ENCODE data around the gene GPR32.
"Not testable (repeated sequence)": the region's sequence is repeated elsewhere in the genome, so short reads cannot be mapped to it uniquely, and the experiment has no call there.

The GPR32 gene

DNA sequence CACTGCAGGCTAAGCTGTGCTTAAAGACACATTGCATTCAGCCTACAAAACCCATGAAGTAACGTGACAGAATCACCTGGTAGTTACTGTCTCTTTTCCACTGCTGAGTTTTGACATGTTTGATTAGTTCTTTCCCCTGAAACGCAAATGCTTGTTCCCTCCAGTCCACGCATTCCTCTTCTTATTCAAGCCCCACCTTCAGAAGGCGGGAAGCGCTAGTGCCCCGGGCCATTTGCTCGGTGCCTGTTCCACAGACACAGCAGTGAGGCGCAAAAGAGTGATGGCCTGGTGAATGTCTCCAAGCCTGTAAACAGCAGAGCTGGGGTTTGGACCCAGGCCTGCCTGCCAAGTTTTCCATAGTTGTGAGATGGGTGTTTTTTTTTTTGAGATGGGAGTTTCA lies 30.8 kb downstream of the GPR32 start:
- DNase-seq (ENCODE audit: low read depth), result no peak

DNA sequence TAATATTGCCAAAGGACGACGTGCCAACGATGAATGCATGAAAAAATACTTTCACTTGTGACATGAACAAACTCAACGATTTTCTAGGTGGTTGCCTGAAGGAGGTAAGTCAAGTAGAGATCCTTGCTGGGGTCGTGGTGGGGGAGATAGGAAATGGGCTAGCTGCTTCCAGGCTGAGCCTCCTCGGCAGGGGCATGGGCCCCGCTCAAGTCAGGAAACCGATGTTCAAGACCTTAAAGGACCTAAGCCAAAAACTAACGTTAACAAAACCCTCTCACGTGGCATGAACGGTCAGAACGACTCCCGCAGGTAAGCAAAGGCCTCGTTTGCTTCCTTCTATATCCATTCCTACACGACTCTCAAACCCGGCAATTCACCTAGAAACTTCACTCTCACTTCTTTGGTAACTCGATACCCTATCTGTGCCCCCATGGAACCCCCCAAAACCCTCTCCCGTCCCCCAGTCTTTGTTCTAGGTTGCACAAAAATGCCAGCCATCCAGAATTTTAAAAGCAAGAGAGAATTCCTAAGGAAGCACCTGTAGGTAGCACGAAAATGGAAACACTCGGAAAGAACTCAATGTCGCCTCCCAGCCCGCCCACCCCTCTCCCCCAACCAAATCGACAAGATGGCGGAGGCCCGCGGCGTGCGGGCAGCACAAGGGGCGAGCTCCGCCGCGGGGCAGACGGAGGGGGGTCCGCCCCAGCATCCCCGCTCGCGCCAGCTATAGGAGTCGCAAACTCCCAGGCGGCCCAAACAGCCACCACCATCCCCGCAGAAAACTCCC lies 33.6 kb downstream of the GPR32 start:
- no peak for DNase-seq (ENCODE audit: low read depth)

DNA sequence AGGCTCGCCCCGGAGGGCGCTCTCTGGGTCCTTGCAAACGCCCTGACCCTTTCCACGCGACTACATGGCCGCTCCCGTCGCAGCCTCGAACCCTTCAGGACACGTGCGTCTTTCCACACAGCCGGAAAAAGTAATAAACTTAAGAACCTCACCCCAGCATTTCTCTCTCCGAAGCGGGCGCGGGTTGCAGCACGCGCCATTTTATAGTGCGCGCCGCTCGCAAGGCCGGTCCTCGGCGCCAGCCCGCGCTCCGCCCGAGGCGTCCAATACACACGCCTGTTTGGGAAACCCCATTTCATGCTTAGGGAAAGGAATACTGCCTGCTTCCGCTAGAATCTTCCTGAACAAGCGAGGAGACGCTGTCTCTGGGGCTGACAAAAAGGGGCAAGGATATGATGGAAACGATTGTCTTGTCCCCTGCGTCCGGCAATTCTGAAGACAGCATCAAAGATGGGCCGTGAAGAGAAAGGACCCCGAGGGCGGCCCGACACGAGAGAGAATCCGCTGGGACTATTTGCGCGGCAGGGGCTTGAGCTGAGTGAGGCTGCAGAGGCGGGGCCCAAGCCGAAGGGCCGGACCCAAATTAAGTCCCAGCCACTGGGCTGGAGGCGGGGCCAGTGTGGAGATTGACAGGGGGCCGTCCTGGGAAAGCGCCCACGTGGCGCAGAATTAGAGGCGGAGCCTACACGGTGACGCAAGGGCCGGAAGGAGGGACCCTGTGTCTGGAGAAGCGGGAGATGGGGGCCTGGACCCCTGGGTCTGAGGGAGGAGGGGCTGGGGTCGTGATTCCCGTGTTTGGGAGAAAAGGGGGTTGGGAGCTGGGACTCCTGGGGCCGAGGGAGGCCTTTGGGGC lies 34.4 kb downstream of the GPR32 start:
- DNase-seq (ENCODE audit: low read depth), result peak; percentile 99

DNA sequence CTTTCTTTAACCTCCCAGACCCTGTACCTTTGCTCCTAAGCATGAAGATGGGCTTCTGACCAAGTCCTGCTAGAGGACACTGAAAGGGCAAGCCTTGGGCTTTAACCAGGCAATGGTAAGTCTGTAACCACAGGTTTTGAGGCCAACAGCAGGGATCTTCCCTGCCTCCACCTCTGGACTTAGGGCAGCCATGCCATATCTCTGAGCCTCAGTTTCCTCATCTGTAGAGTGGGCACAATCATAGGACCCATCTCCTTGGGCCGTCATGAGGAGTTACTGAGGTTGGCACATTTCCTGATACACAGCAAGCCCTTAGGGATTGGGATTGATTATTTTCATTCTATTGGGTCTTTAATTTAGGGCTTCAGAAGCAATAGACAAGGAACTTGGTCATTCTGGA lies 38.6 kb downstream of the GPR32 start:
- DNase-seq (ENCODE audit: low read depth), result no peak

DNA sequence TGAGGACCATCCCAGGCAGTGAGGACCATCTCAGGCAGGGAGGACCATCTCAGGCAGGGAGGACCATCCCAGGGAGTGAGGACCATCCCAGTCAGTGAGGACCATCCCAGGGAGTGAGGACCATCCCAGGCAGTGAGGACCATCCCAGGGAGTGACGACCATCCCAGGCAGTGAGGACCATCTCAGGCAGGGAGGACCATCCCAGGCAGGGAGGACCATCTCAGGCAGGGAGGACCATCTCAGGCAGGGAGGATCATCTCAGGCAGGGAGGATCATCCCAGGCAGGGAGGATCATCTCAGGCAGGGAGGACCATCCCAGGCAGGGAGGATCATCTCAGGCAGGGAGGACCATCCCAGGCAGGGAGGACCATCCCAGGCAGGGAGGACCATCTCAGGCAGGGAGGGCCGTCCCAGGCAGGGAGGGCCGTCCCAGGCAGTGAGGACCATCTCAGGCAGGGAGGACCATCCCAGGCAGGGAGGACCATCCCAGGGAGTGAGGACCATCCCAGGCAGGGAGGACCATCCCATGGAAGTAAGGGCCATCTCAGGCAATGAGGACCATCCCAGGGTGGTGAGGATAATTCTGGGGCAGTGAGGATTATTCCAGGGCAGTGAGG lies 41.5 kb downstream of the GPR32 start:
- not testable (repeated sequence) for DNase-seq (ENCODE audit: low read depth)

DNA sequence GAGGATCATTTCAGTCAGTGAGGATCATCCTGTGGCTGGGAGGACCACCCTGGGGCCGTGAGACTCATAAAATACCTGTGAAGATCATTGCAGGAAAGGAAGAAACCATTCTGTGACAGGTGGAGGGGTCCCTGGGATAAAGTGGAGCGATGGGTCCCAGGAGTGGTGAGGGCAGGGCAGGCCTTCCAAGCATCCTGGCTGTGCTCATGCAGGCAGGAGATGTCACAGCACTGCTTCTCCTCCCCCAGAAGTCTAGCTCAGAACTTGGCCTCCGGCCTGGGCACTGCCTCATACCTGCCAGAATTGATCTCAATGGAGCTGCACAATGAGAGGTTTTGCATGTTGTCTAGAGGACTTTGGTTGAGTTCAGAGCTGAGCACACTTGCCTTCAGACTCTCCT lies 42.2 kb downstream of the GPR32 start:
- DNase-seq (ENCODE audit: low read depth), result no peak

DNA sequence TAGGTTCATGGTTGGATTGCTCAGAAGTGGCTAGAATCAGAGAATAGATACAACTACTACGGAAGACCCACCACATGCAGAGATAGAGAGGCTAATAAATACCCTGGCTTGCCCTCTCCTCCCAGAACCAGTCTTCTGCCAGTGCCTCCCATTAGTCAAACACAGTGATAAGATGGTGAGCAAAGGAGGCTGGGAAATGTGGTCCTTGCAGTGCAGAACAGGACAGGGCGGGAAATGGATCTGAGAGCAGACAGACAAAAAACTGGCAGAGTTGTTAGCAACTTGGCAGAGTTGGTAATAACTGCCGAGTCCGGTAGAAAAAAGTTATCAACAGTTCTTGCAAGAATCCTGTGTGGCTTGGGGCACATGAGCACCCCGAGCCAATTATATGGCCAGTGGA lies 44.6 kb downstream of the GPR32 start:
- no peak for DNase-seq (ENCODE audit: low read depth)

DNA sequence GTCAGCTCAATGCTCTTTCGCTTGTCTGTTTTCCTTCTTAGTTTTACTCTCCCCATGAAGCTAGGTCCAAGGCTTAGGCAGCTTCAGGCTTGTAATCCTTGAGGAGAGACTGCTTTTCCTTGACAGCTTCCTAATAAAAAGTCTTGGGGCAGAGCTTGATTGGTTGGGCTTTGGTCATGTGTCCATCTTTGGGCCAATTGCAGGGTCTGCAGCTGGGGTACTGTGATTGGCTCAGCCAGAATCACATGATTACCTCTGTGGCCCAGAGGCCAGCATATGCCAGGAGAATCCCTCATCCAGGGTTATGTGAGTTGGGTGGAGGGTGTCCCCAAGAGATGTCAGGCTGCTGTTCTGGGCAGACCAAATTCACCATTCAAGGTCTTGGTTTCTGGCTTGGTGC lies 45.2 kb downstream of the GPR32 start:
- no peak for DNase-seq (ENCODE audit: low read depth)

DNA sequence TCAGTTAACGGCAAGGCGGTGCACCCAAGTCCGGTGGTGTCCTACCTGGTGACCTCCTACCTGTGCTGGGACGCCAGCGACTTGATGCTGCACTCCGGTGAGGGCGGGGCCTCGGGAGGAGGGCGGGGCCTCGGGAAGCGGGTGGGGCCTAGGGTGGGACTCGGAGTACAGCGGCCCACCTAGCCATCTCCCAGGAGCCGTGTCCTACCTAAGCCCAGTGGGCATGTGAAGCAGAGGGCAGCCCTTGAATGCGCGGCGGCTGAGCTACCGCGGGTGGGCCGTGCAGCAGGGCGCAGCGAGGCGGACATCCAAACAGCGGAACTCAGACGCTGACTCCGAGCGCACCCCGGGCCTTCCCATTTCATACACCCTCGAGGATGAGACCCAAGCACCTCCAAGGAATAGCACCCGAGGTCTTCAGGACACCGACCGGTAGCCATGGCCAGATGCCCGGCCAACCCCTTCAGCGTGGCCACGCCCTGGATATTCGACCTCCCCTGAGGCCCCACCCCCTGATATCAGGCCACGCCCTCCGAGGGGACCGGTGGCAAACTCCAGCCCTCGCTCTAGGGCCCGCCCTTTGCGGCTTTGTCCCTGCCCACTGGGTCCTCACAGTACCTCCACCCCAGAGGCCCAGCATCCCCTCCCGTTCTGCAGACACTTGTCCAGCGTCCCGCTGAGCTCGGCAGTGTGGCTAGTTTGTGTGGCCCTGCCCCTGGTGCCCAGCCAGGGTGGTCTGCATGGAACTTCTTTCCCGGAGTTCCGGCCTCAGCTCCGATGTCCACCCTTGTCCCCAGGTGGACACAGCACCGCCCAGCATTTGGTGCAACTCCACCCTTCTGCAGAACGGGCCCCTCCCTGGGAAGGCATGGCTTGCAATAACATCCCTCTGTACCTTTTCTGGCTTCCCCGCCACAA lies 47.9 kb downstream of the GPR32 start:
- no peak for DNase-seq (ENCODE audit: low read depth)

DNA sequence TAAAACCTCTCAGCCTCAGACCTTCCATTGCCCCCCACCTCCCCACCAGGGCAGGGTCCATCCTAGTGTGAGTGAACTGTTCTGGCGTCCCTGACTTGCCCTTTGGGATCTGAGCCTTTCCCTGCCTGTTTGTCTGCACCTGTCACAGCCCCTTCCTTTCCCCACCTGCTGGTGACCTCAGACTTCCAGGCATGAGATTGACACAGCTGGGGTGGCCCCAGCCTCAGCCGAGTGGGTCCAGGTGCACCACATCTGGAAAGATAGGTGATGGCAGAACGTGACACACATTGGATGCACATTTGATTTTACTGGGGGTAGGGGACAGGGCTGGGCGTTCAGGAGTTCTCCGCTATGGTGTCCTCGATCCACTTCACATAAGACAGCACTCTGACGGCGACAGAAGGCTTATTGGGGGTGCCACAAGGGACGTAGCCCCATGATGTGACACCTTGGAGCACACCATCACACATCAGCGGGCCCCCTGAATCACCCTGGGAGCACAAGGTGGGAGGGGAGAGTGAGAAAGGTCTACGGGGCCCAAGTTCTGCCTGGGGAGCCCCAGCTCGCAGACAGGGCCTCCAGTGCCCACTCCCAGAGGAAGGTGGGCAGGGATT lies 48.7 kb downstream of the GPR32 start:
- DNase-seq (ENCODE audit: low read depth), result no peak

DNA sequence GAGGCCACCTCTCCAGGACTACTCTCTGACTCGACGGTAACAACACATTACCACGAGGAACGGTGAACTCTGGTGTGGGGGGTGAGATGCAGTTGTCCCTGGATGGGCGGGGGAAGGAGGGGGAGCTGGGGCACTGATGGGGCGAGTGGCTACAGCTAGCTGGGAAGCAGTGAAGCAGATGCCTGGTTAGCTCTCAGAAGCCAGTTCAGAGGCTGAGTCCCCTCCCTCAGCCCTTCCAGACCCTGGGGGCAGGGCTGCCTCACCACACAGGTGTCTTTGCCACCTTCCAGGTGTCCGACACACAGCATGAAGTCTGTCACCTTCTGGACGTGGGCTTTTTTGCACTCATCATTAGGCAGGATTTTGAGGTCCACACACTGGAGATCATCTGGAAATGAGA lies 49.4 kb downstream of the GPR32 start:
- no peak for DNase-seq (ENCODE audit: low read depth)

DNA sequence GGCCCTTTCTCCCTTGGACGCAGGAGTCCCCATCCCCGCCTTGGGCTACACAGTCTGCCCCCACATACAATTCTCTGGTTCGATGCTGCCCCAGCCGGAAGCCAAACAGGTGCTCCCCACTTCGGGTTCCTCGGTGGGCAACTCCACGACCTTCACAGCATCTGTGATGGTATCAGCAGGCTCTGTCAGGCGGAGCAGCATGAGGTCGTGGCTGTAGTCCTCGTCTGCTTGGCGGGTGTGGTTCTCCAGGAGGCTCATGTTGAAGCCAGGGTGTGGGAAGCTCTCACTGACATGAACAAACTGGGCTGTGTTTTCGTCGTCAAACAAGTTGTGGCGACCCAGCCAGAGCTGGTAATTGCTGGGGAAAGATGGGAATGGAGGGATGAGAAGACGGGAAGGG lies 49.8 kb downstream of the GPR32 start:
- no peak for DNase-seq (ENCODE audit: low read depth)

DNA sequence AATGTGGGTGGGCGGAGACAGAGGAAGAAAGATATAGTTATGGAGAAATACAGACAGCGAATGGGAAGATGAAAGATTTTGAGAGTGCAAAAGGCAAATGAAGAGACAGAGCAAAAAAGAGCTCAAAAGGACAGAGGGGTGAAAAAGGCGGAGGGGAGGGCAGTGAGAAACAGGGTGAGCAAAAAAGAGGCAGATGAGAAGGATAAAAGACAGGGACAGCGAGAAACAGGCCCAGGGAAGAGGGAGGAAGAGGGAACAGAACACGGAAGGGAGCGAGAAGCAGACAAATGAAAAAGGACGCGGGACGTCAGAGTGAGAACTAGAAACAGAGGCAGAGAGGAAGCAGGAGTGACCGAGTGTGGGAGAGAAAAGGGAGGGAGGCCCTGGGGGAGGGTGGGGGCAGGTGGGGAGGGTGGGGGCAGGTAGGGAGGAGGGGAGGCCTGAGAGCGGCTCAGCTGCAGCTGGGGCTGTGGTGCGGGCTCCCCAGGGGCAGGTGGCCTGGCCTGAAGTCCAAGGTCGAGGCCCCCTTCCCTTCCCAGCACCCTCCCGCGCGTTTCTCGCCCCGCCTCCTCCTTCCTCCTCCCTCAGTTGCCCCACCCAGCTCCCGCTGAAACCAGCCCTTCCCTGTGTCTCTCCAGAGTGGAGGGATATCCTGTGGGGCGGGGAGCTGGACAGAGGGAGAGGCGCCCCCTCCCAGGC lies 50.4 kb downstream of the GPR32 start:
- no peak for DNase-seq (ENCODE audit: low read depth)

DNA sequence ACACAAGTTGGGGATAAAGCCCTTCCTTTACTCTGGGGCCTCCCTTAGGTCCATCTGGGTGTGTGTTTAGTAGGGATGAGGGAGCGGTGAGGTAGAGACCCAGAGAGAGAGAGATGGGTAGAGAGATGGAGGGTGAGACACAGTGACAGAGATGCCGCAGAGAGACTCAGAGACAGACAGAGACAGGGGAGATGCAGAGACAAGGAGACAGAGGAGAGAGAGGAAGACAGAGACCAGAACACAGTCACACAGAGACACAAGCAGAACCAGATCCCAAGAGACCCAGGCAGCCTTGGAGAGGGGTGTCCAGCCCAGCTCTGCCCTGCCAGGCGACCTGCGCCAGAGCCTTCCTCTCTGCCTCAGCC lies 51.0 kb downstream of the GPR32 start:
- no peak for DNase-seq (ENCODE audit: low read depth)
